Subcutaneous abdominal adipose tissue (tissue), 5 donors: Measurements from ENCODE around the gene MKNK1.

Experiments used
- H3K27ac ChIP-seq: one replicate; pipeline ENCODE4 v1.7.0; 2013; ENCODE audit warnings: low read depth, mild to moderate bottlenecking, inconsistent platforms, low read length, moderate library complexity
- H3K27me3 ChIP-seq, 5 donors: one replicate each; pipeline ENCODE4 v1.7.0; 2013; ENCODE audit warnings: low read length in 5 of 5, inconsistent platforms in 1 of 5; ENCODE audit not compliant: control insufficient read depth in 5 of 5, insufficient read depth in 4 of 5
- H3K36me3 ChIP-seq, 5 donors: one replicate each; pipeline ENCODE4 v1.7.0; 2013; ENCODE audit warnings: low read length in 5 of 5; ENCODE audit not compliant: control insufficient read depth in 5 of 5, insufficient read depth in 5 of 5
- H3K4me1 ChIP-seq, 5 donors: one replicate each; pipeline ENCODE4 v1.7.0; 2013; ENCODE audit warnings: low read length in 5 of 5, mild to moderate bottlenecking in 3 of 5, moderate library complexity in 1 of 5; ENCODE audit not compliant: control insufficient read depth in 5 of 5, insufficient read depth in 5 of 5
- H3K4me3 ChIP-seq, 5 donors: one replicate each; pipeline ENCODE4 v1.7.0; 2013; ENCODE audit warnings: low read length in 5 of 5, low read depth in 1 of 5
- H3K9ac ChIP-seq, 5 donors: one replicate each; pipeline ENCODE4 v1.7.0; 2013; ENCODE audit warnings: low read length in 5 of 5, mild to moderate bottlenecking in 4 of 5, moderate library complexity in 3 of 5
- H3K9me3 ChIP-seq, 5 donors: one replicate each; pipeline ENCODE4 v1.7.0; 2013; ENCODE audit warnings: low read length in 5 of 5; ENCODE audit not compliant: control insufficient read depth in 5 of 5
- donor health status: healthy.
- donor health status: healthy.
- donor health status: healthy.
- donor health status: healthy.
- donor health status: healthy.

The MKNK1 gene

DNA sequence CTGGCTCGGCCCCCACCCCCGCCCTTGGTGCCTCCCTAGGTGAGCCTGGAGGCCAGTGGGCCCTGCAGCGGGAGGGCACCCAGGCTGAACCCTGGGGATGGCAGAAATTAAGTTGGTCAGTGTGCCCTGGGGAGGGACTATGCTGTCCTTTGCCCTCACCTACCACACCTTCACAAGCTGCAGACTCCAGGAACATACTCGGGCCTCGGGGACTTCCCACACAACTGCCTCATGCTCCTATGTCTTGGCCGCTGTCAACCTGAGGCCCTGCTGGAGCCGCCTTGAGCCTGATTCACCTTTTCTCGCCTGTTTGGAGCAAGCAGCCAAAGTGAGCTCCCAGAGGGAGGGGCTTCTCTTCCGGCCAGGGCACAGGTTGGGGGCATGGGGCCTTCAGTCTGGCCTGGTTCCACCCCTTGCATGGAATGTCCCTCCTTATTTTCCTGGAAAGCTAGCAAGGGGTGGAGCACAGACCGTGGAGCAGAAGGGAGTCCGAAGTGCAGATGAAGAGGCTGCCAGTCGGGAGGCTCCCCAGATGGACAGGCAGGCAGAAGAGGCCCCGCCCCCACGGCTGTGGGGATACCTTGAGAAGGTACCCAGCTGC lies 77.3 kb downstream of the MKNK1 start:
- no peak overlapping the region for H3K4me3 ChIP-seq
- H3K27ac ChIP-seq, result no peak overlapping the region
- no peaks in the 10 kb centered on the region for H3K9me3 ChIP-seq
- no peaks in the 10 kb centered on the region for H3K36me3 ChIP-seq
- peaks cover 0 to 37% (median 14%) of the 10 kb centered on the region in 5 donors for H3K27me3 ChIP-seq
- no peak overlapping the region for H3K9ac ChIP-seq
- peaks cover 4 to 24% (median 19%) of the 10 kb centered on the region in 5 donors for H3K4me1 ChIP-seq

DNA sequence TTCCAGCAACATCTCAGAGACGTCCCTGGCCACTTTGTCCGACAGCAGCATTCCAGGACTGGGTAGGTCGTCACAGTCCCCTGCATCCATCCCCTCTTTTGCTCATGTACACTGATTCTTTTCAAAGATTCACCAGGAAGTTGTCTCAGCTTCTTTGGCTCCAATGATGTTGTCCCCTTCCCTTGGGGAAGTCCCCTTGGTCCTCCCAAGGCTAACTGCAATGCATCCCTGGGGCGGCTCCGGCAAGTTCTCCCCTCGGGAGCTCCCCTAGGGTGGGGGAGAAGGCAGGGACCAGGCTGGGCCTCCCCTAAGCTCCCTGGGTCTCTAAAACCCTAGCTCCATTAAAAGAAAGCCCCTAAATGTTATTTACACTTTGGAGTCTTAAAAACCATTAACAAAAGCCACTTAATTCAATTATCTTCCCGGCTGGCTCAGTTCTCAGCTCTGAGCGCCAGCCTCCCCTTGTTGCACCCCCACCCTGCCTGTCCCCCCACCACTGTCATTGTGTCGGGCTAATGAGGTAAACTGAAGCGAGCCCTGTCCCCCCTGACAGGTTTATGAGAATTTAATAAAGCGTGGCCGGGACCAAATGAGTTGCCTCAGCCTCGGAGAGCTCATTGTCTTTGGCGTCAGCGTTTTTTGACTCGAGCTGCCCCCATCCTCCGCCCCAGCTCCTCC lies 77.9 kb downstream of the MKNK1 start:
- Histone ChIP-seq H3K9ac (no peak overlapping the region), H3K27me3 (peaks cover 0 to 34% (median 11%) of the 10 kb centered on the region in 5 donors), H3K4me3 (no peak overlapping the region), H3K36me3 (no peaks in the 10 kb centered on the region), H3K27ac (no peak overlapping the region), H3K4me1 (peaks cover 4 to 30% (median 25%) of the 10 kb centered on the region in 5 donors), H3K9me3 (no peaks in the 10 kb centered on the region)

DNA sequence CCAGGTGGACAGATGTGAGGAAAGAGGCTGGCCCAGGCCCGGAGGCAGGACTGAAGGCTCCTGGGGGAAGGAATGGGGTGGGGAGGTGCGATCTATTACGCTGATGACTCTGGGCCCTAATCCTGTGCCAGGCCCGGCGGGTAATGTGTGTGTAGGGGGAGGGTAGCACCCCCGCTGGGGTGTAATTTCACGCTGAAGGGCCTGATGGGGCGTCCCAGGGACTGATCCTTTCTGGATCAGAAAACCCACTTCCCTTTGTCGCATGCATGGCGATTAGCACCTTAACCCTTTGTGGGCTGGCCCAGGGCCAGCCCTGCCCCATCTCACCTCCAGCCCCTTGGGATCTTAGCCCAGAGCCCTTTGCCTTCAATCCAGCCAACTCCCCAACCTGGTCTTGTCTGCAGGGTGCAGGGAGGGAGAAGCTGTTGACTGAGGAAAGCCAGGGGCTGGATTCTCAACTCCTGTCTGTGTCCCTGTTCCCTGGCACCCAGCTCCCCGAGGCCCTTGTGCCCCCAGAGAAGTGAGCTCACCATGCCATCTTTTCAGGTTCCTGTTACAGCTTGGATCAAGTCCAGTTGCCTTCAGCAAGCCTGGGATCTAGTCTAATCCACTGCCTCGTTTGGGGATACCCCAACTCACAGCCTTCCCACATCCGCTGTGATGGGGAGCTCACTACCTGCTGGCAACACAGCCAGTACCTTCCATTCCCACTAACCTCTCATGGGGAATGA lies 78.7 kb downstream of the MKNK1 start:
- peaks cover 0 to 29% (median 8%) of the 10 kb centered on the region in 5 donors for H3K27me3 ChIP-seq
- H3K9me3 ChIP-seq, result no peaks in the 10 kb centered on the region
- no peak overlapping the region for H3K4me3 ChIP-seq
- H3K36me3 ChIP-seq, result no peaks in the 10 kb centered on the region
- no peak overlapping the region for H3K27ac ChIP-seq
- H3K4me1 ChIP-seq, result peaks cover 4 to 38% (median 32%) of the 10 kb centered on the region in 5 donors
- no peak overlapping the region for H3K9ac ChIP-seq

DNA sequence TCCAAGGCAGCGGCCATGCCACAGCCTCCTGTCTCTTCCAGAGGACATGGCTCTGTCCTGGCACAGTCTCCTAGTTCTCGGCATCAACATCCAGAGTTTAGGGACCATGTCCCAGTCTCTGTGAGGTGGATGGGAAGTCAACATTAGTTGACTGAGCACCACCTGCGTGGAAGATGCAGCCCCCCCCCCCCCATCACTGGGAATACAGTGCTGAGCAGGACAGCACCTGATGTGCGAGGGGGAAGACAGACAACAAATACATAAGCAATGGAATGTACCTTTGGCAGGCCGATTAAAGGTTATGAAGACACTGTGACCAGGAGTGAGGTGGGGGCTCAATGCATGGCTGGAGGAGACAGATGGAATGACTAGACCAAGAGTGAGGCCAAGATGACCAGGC lies 79.2 kb downstream of the MKNK1 start:
- Histone ChIP-seq H3K4me1 (peaks cover 7 to 43% (median 38%) of the 10 kb centered on the region in 5 donors), H3K27me3 (peaks cover 0 to 25% (median 8%) of the 10 kb centered on the region in 5 donors), H3K36me3 (no peaks in the 10 kb centered on the region), H3K9ac (no peak overlapping the region), H3K9me3 (no peaks in the 10 kb centered on the region), H3K4me3 (no peak overlapping the region), H3K27ac (no peak overlapping the region)

DNA sequence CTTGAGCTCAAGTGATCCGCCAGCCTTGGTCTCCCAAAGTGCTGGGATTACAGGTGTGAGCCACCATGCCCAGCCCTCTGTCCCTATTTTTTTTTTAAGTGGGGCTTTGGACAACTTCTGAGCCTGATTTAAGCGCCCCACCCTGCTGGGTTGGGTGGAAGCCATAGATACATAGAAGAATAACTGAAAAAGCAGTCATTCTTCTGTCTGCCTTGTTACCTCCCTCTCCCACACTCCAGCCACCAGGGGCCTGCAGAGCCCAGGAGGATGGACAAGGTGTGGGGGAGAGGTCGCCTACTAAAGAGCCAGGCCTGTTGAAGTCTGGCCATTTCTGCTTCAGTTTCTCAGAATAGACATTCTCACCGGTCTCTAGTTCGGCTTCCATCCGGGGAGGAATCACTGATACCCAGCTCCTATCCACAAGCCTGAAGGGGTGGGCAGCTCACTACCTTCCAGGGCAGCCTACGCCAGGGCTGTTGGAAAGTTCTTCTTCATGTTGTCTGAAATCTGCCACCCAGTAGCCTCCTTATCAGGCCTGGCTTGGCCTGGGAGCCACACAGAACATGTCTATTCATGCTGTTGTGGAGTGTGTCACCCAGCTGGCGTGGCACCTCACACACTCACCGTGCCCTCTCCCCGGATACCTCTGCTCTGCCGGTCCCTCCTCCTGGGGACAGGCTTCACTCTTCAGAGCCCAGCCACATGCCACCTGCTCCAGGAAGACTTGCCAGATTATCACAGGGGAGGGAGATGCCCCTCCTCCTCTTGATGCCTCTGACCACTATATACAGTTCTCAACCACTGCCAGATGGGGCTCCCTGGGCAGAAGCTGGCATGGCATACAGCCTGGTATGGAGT lies 80.3 kb downstream of the MKNK1 start:
- Histone ChIP-seq H3K36me3 (no peaks in the 10 kb centered on the region), H3K4me1 (peaks cover 7 to 45% (median 38%) of the 10 kb centered on the region in 5 donors), H3K9me3 (no peaks in the 10 kb centered on the region), H3K4me3 (no peak overlapping the region), H3K9ac (peak overlapping the region in 1 of 5 donors; percentile 13), H3K27ac (no peak overlapping the region), H3K27me3 (peaks cover 0 to 22% (median 6%) of the 10 kb centered on the region in 5 donors)

DNA sequence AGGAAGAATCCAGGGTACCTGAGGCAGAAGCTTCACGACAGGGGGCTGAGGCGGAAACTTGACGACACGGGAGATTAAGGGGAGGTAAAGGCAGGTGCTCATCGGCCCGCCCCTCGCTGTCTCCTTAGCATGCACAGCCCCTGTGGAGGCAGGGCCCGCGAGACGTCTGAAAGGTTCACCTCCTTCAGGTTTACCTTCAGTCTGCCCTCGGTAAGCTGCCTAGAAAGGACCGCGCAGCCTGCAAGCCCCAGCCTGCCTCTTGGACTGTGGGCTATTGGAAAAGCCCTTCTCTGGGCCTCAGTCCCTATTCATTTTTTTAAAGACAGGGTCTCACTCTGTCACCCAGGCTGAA lies 81.1 kb downstream of the MKNK1 start:
- Histone ChIP-seq H3K36me3 (no peaks in the 10 kb centered on the region), H3K4me1 (peaks cover 7 to 45% (median 38%) of the 10 kb centered on the region in 5 donors), H3K9ac (no peak overlapping the region), H3K9me3 (no peaks in the 10 kb centered on the region), H3K27me3 (peaks cover 0 to 17% (median 0%) of the 10 kb centered on the region in 5 donors), H3K27ac (peak overlapping the region; percentile 84), H3K4me3 (no peak overlapping the region)

DNA sequence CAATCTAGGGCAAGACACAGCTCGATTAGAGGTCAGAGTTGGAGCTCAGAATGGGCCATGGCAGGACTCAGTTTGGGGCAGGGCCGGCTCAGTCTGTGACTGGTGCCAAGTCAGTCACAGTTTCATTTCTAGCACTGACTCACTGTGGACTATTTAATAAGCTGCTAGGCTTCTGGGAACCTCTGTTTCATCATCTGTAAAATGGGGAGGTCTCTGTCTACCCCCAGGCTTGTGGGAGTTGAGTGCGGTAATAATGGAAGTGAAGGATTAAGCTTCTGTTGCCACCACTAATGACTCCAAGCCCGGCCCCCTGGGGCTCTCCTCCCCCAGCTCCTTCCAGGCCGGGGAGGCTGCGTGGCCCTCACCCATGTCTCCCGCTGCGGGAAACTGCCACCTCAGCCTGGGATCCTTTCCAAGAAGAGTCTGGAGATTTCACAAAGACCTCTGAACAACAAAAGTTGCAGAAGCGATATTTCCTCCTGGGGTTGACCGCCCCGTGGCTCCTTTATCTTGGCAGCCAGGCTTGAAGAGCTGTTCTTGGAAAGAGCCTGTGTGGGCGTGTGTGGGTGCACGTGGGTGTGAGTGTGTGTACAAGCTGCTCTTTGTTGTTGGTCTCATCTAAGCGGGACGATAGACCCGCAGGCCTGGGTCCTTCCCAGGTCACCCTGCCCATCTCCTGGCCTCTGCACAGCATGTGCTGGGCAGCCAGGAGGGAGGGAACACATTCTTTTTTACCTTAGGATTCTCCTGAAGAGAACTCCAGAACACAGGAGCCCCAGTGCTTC lies 81.7 kb downstream of the MKNK1 start:
- Histone ChIP-seq H3K4me1 (peaks cover 7 to 45% (median 38%) of the 10 kb centered on the region in 5 donors), H3K27ac (peak overlapping the region; percentile 84), H3K36me3 (no peaks in the 10 kb centered on the region), H3K9me3 (no peaks in the 10 kb centered on the region), H3K27me3 (peaks cover 0 to 18% (median 0%) of the 10 kb centered on the region in 5 donors), H3K4me3 (no peak overlapping the region), H3K9ac (peak overlapping the region in 3 of 5 donors; percentile 11 to 35 (median 29))

DNA sequence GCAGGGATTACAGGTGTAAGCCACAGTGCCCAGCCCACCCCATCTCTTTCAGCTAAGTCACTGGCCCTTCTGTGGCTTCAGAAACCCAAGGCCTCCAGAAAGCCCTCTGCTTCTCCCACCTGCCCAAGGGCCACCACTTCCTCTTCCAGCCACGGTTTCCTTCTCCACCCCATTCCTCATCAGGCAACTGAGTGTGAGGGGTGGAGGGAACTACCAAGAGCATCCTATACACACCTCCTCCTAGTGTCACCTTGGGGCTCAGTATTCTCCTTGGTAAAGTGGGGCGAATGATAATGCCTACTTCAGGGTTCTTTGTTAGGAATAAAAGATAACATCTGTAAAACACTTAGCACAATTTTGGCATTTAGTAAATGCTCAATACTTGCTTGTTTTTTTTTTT lies 82.7 kb downstream of the MKNK1 start:
- peak overlapping the region; percentile 84 for H3K27ac ChIP-seq
- H3K4me3 ChIP-seq, result no peak overlapping the region
- H3K27me3 ChIP-seq, result peaks cover 0 to 19% (median 0%) of the 10 kb centered on the region in 5 donors
- H3K9ac ChIP-seq, result peak overlapping the region in 1 of 5 donors; percentile 29
- H3K36me3 ChIP-seq, result no peaks in the 10 kb centered on the region
- H3K9me3 ChIP-seq, result no peaks in the 10 kb centered on the region
- peaks cover 7 to 51% (median 39%) of the 10 kb centered on the region in 5 donors for H3K4me1 ChIP-seq
